ENCODE data around the gene SRSF7. TPM values are rescaled to one million over a fixed set of nuclear protein-coding genes. Genes with fewer than 3 reads are reported as not detected.
A peak's percentile ranks its signal among the peaks of the same experiment; 100 is the strongest.

The SRSF7 gene
- total and polyA plus RNA-seq, 8 donors = 57.9 to 163 (median 95.4) TPM

DNA sequence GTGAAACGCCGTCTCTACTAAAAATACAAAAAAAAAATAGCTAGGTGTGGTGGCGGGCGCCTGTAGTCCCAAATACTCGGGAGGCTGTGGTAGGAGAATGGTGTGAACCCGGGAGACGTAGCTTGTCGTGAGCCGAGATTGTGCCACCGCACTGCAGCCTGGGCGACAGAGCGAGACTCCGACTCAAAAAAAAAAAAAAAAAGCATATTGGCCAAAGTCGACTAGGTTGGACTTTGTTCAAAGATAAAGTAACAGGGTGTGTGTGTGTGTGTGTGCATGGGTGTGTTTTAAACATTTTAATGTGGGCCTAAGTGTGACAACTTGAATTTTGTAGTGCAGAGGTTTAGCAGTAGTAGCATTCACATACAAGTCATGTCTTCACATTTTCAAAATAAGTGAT, 38.5 kb upstream of the SRSF7 start:
- intact Hi-C loops (cut with DNase I; ENCODE audit: low total_unique reads) = no loop called here
- H3K27ac ChIP-seq = peak overlapping the region; percentile 66 to 82 (median 75)
- H3K27me3 ChIP-seq = no peaks in the 10 kb centered on the region
- WGBS, 5 donors = 44 to 73% (median 56%) methylated on average over 12 to 14 of the region's 14 CpGs
- no peak overlapping the region for H3K4me3 ChIP-seq
- no peaks in the 10 kb centered on the region for H3K9me3 ChIP-seq
- no peaks in the 10 kb centered on the region for H3K36me3 ChIP-seq
- peak in 1 of 2 donors; percentile 60 for DNase-seq
- H3K4me1 ChIP-seq = peaks cover 0 to 16% (median 9%) of the 10 kb centered on the region in 4 donors
- no peak for TF ChIP-seq POLR2A (IDR thresholded peaks at IDR 0.05)

DNA sequence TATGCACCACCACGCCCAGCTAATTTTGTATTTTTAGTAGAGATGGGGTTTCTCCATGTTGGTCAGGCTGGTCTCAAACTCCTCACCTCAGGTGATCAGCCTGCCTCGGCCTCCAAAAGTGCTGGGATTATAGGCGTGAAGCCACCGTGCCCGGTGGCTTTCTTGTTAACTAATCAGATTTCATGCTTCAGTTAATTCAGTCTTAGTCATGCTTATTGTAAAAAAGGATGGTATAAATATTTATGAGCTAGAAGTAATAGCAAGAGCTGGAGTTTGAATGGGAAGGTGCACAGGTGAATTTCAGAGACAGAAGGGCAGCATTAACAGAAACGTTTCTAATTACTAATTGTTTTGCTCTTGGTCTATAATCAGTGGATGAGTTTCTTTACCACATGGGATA, 37.1 kb upstream of the SRSF7 start:
- WGBS, 5 donors = 77 to 91% (median 88%) methylated on average over 6 of the region's 6 CpGs
- intact Hi-C loops (cut with DNase I; ENCODE audit: low total_unique reads) = no loop called here
- no peak for DNase-seq

DNA sequence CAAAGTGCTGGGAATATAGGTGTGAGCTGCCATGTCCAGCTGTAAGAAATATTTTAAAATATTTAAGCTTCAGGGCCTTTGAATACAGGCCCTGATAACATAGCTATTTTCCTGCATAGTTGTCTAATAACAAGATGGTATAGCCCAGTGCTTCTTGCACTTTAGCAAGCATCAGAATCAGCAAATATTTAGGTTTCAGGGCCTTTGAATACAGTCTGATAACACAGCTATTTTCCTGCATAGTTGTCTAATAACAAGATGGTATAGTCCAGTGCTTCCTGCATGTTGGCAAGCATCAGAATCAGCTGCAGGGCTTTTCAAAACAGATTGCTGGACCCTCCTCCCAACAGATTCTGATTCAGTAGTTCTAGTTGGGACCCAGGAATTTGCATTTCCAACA, 32.4 kb upstream of the SRSF7 start:
- no peak for DNase-seq
- intact Hi-C loops (cut with DNase I; ENCODE audit: low total_unique reads) = no loop called here
- H3K27me3 ChIP-seq = no peaks in the 10 kb centered on the region
- H3K4me3 ChIP-seq = no peak overlapping the region
- H3K4me1 ChIP-seq = peaks cover 6 to 32% (median 20%) of the 10 kb centered on the region in 4 donors
- no peaks in the 10 kb centered on the region for H3K9me3 ChIP-seq
- peak overlapping the region; percentile 34 to 69 (median 47) for H3K27ac ChIP-seq
- peaks cover 3 to 31% (median 25%) of the 10 kb centered on the region in 4 donors for H3K36me3 ChIP-seq
- TF ChIP-seq EP300 (IDR thresholded peaks at IDR 0.05) (no peak), POLR2A (IDR thresholded peaks at IDR 0.05) (no peak), POLR2AphosphoS5 (IDR thresholded peaks at IDR 0.05) (no peak)
- TF ChIP-seq, protein P1, sequence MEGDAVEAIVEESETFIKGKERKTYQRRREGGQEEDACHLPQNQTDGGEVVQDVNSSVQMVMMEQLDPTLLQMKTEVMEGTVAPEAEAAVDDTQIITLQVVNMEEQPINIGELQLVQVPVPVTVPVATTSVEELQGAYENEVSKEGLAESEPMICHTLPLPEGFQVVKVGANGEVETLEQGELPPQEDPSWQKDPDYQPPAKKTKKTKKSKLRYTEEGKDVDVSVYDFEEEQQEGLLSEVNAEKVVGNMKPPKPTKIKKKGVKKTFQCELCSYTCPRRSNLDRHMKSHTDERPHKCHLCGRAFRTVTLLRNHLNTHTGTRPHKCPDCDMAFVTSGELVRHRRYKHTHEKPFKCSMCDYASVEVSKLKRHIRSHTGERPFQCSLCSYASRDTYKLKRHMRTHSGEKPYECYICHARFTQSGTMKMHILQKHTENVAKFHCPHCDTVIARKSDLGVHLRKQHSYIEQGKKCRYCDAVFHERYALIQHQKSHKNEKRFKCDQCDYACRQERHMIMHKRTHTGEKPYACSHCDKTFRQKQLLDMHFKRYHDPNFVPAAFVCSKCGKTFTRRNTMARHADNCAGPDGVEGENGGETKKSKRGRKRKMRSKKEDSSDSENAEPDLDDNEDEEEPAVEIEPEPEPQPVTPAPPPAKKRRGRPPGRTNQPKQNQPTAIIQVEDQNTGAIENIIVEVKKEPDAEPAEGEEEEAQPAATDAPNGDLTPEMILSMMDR (IDR thresholded peaks at IDR 0.05) = no peak

More for the DNA sequence above, 37.1 kb upstream of the SRSF7 start:
- H3K27me3 ChIP-seq = no peaks in the 10 kb centered on the region
- TF ChIP-seq, protein P1 (IDR thresholded peaks at IDR 0.05) = no peak
- no peak for TF ChIP-seq EP300 (IDR thresholded peaks at IDR 0.05)
- no peak for TF ChIP-seq POLR2AphosphoS5 (IDR thresholded peaks at IDR 0.05)
- TF ChIP-seq POLR2A (IDR thresholded peaks at IDR 0.05) = no peak
- H3K4me1 ChIP-seq = peaks cover 5 to 28% (median 14%) of the 10 kb centered on the region in 4 donors
- H3K9me3 ChIP-seq = no peaks in the 10 kb centered on the region
- peaks cover 0 to under 1% (median 0%) of the 10 kb centered on the region in 4 donors for H3K36me3 ChIP-seq
- no peak overlapping the region for H3K4me3 ChIP-seq
- H3K27ac ChIP-seq = no peak overlapping the region

DNA sequence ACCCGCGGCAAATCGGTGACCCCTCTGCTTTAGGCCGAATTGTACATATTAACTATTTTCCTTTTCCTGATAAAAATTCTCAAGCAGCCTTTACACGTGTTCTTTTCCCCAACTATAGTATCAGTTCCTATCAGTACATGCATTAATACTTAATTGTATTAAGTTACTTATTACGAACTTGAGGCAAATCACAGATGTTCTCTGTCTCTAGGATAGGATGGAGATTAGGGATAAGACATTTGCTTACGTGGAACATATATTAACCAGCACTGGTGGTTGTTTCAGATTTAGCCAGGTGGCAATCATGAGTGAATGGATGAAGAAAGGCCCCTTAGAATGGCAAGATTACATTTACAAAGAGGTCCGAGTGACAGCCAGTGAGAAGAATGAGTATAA, 27.5 kb upstream of the SRSF7 start:
- Histone ChIP-seq H3K4me1 (peaks cover 7 to 26% (median 15%) of the 10 kb centered on the region in 4 donors), H3K27me3 (no peaks in the 10 kb centered on the region), H3K4me3 (peak overlapping the region; percentile 59 to 84 (median 71)), H3K9me3 (no peaks in the 10 kb centered on the region), H3K27ac (peak overlapping the region in 4 of 5 donors; percentile 70 to 82 (median 80)), H3K36me3 (peaks cover 3 to 31% (median 25%) of the 10 kb centered on the region in 4 donors)
- 4 to 8% (median 5%) methylated on average over 8 of the region's 8 CpGs for WGBS, 5 donors
- TF ChIP-seq EP300 (IDR thresholded peaks at IDR 0.05) (no peak), POLR2AphosphoS5 (IDR thresholded peaks at IDR 0.05) (no peak), POLR2A (IDR thresholded peaks at IDR 0.05) (no peak)
- TF ChIP-seq, protein P1 (IDR thresholded peaks at IDR 0.05) = no peak
- no peak for DNase-seq
- intact Hi-C loops (cut with DNase I; ENCODE audit: low total_unique reads) = no loop called here

DNA sequence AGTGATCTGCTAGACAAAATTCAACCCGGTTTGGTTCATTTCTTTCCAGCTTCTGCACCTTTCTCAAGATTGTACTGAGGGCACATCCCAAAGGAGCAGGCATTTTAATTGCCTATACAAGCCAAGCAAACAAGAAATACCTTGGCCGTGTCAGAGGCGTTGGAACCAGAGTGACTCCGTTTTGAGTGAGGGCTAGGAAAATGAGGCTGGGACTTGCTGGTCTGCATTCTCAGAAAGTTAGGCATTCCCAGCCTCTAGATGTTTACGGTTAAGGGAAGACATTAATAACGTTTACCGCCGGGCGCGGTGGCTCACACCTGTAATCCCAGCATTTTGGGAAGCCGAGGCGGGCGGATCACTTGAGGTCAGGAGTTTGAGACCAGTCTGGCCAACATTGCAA, 25.4 kb upstream of the SRSF7 start:
- Histone ChIP-seq H3K27me3 (no peaks in the 10 kb centered on the region), H3K36me3 (peaks cover 2 to 17% (median 14%) of the 10 kb centered on the region in 4 donors), H3K4me1 (peaks cover 7 to 18% (median 13%) of the 10 kb centered on the region in 4 donors), H3K4me3 (no peak overlapping the region), H3K9me3 (no peaks in the 10 kb centered on the region), H3K27ac (no peak overlapping the region)
- no peak for DNase-seq
- TF ChIP-seq POLR2AphosphoS5 (IDR thresholded peaks at IDR 0.05) (no peak), POLR2A (IDR thresholded peaks at IDR 0.05) (no peak), EP300 (IDR thresholded peaks at IDR 0.05) (no peak)
- TF ChIP-seq, protein P1 (IDR thresholded peaks at IDR 0.05) = no peak
- 79 to 86% (median 84%) methylated on average over 13 of the region's 13 CpGs for WGBS, 5 donors
- intact Hi-C loops (cut with DNase I; ENCODE audit: low total_unique reads) = no loop called here
